GM18909 (cell line): ENCODE data around the gene RHOB.
"Not testable (repeated sequence)": the region's sequence is repeated elsewhere in the genome, so short reads cannot be mapped to it uniquely, and the experiment has no call there.

ENCODE experiments used
- ATAC-seq: cut with Tn5 transposase; IDR thresholded peaks from one replicate; pipeline ENCODE4 v1.9.1; 2021; ENCODE audit warnings: mild to moderate bottlenecking; ENCODE audit not compliant: unreplicated experiment, poor library complexity

Gene RHOB

GRCh38 chr2:20451341-20451740 is 4.5 kb downstream of the RHOB start:
- ATAC-seq: no peak

DNA sequence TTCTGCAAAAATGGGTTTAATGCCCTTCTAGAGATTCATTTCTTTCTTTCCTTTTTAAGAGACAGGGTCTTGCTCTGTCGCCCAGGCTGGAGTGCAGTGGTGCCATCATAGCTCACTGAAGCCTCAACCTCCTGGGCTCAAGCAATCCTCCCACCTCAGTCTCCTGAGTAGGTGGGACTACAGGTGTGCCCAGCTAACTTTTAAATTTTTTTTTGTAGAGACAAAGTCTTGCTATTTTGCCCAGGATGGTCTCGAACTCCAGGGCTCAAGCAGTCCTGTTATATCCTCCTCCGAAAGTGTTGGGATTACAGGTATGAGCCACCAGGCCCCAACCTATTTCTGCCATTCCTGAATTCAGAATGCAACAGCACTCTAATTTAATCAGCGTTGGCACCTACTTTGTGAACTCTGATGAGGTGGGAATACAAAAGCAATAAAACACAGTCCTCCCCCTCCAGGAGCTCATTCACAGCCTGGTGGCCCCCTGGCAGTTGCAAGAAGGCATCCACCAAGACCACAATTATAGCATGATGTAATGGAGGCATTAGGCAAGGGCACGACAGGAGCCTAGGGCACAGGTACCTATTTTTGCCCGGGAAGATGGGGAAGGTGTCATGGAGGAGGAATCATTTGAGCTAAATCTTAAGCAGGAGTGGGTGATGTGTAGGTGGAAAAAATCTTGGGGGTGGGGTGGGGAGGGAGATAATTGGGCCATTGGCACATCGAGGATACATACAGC is 5.1 kb downstream of the RHOB start:
- no peak for ATAC-seq

DNA sequence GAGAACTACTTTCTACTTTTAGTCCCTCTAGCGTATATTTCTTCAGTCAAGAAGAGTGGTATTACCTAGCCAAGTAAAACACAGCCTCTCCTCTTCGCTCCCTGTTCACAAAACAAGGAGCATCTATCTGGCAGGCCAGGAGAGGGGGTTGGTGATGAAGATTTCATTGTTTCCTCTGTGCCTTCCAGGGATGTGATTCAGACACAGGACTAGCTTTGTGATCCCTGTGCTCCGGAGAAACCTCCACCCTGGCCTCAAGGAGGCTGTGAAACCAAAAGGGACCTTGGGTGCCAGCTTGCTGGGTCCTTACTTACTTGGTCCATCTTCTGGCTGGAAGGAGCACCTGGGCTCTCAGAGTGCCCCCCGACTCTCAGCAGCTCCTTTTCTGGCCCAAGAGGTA is 5.7 kb downstream of the RHOB start:
- ATAC-seq: no peak

DNA sequence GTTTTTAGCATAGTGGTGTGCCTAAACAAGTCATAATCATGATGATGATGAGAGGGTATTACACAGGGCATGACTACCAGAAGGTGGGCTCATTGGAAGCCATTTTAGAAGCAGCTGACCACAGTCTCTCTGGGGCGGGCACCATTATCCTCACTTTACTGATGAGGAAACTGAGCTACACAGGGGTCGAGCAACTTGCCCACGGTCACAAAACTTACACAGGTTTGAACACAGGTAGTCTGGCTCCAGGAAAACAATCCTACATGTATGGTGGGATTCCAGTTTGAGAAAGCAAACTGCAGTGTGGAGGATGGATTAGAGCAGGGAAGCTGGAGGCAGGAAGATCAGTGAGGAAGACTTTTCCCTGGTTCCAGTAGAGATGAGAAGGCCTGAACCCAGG is 6.2 kb downstream of the RHOB start:
- no peak for ATAC-seq

- no peak for ATAC-seq
These were observed 7.4 kb downstream of the RHOB start for GRCh38 chr2:20454036-20454981.

- ATAC-seq: no peak
These were observed 8.3 kb downstream of the RHOB start for GRCh38 chr2:20455076-20455587.

DNA sequence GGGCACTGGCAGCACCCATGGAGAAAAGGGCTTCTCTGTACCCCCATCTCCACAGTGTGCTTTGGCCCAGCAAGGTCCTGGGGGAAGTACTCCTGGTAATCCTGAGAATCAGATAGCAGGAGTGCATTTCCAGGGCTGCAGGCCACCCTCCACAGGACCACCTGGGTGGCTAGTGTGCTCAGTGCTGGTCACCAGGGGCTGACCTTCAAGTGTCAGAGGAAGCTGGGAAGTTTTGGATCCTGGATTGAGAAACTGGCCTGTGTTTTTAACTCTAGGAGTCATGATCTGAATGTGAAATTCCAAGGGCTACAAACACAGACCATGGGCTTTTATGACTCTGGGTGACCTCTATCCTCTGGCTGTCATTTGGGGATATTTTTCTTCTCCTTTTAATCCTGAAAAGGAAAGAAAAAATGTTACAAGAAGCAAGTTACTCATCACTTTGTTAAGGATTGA is 9.3 kb downstream of the RHOB start:
- no peak for ATAC-seq

GRCh38 chr2:20456636-20457426 is 10.0 kb downstream of the RHOB start:
- ATAC-seq: peak; percentile 53

DNA sequence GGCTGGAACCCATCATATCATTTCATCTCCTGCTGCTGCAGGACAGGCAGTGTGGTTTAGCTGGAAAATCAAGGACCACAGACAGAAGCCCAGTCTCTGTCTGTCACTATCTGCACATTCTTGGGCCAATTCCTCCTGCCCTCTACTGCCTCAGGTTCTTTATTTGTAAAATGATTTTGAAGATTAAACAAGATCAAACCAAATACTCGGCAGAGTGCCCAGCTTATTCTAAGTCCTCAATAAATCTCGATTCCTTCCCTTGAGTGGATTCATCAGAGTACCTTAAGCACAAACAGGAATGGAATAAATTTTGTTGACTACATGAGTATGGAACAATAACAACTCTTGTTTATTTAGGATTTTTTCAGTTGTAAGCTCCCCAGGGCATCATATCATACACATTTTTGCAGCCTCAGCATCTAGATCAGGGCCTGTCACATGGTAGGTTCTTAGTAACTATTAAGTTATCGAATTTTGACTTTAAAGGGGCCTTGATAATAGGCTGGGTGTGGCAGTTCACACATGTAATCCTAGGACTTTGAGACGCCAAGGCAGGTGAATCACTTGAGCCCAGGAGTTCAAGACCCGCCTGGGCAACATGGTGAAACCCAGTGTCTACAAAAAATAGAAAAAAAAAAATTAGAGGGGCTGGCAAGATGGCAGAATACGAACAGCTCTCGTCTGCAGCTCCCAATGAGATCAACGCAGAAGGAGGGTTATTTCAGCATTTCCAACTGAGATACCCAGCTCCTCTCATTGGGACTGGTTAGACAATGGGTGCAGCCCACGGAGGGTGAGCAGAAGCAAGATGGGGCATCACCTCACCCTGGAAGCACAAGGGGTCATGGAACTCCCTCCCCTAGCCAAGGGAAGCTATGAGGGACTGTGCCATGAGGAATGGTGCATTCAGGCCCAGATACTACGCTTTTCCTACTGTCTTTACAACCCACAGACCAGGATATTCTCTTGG is 11.1 kb downstream of the RHOB start:
- ATAC-seq: no peak

DNA sequence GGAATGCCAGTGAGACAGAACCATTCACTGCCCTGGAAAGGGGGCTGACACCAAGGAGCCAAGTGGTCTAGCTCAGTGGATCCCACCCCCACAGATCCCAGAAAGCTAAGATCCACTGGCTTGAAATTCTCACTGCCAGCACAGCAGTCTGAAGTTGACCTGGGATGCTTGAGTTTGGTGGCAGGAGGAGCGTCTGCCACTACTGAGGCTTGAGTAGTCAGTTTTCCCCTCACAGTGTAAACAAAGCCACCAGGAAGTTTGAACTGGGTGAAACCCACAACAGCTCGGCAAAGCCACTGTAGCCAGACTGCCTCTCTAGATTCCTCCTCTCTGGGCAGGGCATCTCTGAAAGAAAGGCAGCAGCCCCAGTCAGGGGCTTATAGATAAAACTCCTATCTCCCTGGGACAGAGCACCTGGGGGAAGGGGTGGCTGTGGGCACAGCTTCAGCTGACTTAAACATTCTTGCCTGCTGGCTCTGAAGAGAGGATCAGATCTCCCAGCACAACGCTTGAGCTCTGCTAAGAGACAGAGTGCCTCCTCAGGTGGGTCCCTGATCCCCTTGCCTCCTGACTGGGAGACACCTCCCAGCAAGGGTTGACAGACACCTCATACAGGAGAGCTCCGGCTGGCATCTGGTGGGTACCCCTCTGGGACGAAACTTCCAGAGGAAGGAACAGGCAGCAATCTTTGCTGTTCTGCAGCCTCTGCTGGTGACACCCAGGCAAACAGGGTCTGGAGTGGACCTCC is 12.0 kb downstream of the RHOB start:
- ATAC-seq: not testable (repeated sequence)

DNA sequence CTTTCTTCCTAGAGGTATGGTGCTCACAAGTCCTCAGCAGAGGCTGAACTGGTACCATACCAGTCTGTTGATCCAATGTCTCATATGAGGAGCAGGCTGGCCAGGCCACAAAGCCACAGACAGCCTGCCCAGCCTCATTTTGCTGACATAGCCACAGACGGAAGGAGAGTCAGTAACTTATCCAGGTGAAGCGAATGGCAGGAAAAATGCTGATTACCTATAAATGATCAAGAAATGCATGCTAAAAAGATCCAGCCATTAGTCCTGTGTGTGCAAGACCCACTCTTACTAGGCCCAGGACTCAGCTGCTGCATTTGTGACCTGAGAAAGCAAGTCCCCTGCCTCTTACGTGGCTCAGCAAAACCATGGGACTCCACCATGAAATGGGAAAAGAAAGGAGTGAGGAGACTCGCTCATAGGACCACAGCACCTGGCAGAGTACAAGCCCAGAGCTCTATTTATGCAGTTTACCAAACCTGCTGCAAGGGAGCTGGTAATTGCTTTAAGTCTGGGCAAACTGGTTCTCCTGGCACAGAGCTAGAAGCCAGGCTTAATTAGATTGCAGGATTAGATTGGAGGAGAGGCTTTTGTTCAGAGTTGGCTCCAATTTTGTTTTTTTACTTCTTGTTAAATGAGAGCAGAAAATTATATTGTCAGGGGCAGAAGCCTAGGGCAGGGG is 19.0 kb downstream of the RHOB start:
- ATAC-seq: no peak

DNA sequence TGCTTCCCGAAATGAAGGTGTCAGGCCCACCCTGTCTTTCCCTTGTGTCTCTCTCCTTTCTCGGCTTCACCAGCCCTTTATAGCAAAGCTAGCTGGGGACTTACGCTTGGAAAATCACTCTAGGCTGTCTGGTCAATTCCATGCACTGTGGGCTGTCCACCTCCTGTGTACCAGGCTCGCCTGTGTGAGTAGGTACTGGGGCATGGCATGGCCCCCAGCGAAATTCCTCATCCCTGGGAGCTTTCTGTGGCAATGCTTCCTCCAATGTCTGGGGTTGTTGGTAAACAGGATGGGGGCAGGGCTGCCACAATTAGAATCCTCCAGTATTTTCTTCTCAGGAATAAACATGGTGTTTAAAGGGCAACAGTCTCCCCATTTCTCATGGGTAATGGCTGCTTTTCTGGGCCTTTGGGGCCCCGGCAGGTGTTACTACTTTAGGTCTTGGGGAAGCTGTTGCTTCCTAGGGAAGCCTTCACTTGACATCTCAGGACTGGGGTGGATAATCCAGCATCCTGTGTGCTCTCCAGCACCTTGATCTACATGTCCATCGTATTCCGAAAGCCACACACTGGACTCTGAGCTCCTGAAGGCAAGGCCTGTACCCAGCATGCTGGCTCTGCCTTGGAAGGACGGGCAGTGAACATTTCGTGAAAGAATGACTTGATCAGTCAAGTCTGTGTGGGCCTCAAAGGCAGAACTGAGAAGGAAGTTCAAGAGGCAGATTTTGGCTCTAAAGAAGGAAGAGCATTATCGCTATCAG is 21.1 kb downstream of the RHOB start:
- ATAC-seq: no peak

GRCh38 chr2:20468549-20469500 is 22.0 kb downstream of the RHOB start:
- no peak for ATAC-seq

DNA sequence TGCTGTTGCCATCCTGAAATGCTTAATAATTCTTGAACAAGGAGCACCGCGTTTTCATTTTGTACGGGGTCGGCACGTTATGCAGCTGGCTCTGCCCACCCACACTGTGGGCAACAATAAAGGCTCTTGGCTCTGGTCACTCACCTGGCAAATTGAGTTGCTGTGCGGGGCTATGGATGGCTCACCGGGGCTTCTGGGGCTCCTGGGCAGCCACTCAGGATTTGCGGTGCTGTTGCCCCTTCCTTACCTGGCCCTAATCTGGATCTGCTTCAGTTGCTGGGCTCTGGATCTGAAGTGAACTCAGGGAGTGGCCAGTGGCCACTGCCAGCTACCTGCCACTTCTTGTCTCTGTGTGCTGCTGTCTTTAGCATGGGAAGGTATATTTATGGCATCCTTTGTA is 22.7 kb downstream of the RHOB start:
- no peak for ATAC-seq

GRCh38 chr2:20470211-20470610 is 23.3 kb downstream of the RHOB start:
- no peak for ATAC-seq

DNA sequence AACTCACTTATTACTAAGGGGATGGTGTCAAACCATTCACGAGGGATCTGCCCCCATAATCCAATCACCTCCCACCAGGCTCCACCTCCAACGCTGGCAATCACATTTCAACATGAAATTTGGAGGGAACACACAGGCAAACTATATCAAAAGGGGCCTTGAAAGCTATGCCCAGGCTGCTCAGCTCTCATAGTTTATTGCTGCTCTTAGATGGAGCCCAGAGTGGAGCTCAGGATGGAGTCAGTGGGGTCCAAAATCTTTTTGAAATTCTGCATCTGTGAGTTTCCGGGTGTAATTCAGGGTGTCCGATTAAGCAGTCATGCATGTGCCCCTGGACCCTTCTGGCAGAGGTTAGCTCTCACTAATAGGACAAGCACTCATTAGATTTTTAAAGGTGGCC is 24.3 kb downstream of the RHOB start:
- ATAC-seq: no peak
